ENCODE results near the gene HPGD.

GRCh38 chr4:174534461-174534860 is 12.2 kb upstream of the HPGD start:
- no peak for TF ChIP-seq POLR2A (IDR thresholded peaks at IDR 0.05)
- TF ChIP-seq, protein P1, sequence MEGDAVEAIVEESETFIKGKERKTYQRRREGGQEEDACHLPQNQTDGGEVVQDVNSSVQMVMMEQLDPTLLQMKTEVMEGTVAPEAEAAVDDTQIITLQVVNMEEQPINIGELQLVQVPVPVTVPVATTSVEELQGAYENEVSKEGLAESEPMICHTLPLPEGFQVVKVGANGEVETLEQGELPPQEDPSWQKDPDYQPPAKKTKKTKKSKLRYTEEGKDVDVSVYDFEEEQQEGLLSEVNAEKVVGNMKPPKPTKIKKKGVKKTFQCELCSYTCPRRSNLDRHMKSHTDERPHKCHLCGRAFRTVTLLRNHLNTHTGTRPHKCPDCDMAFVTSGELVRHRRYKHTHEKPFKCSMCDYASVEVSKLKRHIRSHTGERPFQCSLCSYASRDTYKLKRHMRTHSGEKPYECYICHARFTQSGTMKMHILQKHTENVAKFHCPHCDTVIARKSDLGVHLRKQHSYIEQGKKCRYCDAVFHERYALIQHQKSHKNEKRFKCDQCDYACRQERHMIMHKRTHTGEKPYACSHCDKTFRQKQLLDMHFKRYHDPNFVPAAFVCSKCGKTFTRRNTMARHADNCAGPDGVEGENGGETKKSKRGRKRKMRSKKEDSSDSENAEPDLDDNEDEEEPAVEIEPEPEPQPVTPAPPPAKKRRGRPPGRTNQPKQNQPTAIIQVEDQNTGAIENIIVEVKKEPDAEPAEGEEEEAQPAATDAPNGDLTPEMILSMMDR (IDR thresholded peaks at IDR 0.05): no peak

Measured in esophagus squamous epithelium (tissue), 4 donors.